SK-N-SH (cell line): ENCODE data around the gene MMP28. TPM values are rescaled to one million over a fixed set of nuclear protein-coding genes. Genes with fewer than 3 reads are reported as not detected.
A peak's percentile ranks its signal among the peaks of the same experiment; 100 is the strongest.

Experiments used
- CTCF ChIA-PET: fragments of 300-600, 350-600 bp; formaldehyde crosslinking; extraction: SDS; loops from one replicate; lab custom pipeline; 2021; lab: Yijun Ruan, JAX
- POLR2A ChIA-PET: fragments of 350-600 bp; sonication (Branson Sonifier 250); formaldehyde crosslinking; extraction: SDS; loops from one replicate; lab custom pipeline; 2020; ENCODE audit warnings: antibody characterized with exemption, inconsistent platforms; lab: Yijun Ruan, JAX
- DNase-seq: peaks from one replicate; pipeline ENCODE4 v3.0.0; 2012
- H2AFZ ChIP-seq: fragments of 200-600 bp; sonication (generic); 2 replicates; pipeline ENCODE4 v1.8.1; 2016; ENCODE audit warnings: antibody characterized with exemption, mild to moderate bottlenecking, low read depth
- H3F3A ChIP-seq: fragments of 200-600 bp; sonication (generic); replicated peaks from 2 replicates; pipeline ENCODE3; 2016; ENCODE audit warnings: antibody characterized with exemption, mild to moderate bottlenecking; ENCODE audit not compliant: insufficient read depth
- H3K27ac ChIP-seq, 2 experiments: fragments of 200-500 bp in 1 of 2; fragments of 200-600 bp in 1 of 2; sonication (Bioruptor generic) in 1 of 2; sonication (generic), shearing (Covaris generic) in 1 of 2; 2 replicates each; pipeline versions ENCODE4 v1.5.1 to v1.6.1; 2014 to 2016; ENCODE audit warnings: low read depth in 2 of 2, inconsistent platforms in 1 of 2, low read length in 1 of 2, mild to moderate bottlenecking in 1 of 2, mixed read lengths in 1 of 2
- H3K27me3 ChIP-seq: fragments of 200-600 bp; sonication (generic), shearing (Covaris generic); 2 replicates; pipeline ENCODE4 v1.6.1; 2016; ENCODE audit warnings: mixed run types; ENCODE audit not compliant: insufficient read depth
- H3K36me3 ChIP-seq, 2 experiments: fragments of 200-500 bp in 1 of 2; fragments of 200-600 bp in 1 of 2; sonication (Bioruptor generic) in 1 of 2; sonication (generic) in 1 of 2; replicated peaks in 1 of 2; 2 replicates each; pipeline versions ENCODE3 to v1.5.1; 2014 to 2016; ENCODE audit warnings: low read length in 1 of 2, mild to moderate bottlenecking in 1 of 2; ENCODE audit not compliant: insufficient read depth in 2 of 2, control insufficient read depth in 1 of 2
- H3K4me1 ChIP-seq, 2 experiments: fragments of 200-500 bp in 1 of 2; fragments of 200-600 bp in 1 of 2; sonication (Bioruptor generic) in 1 of 2; sonication (generic), shearing (Covaris generic) in 1 of 2; 2 replicates each; pipeline versions ENCODE4 v1.5.1 to v1.6.1; 2014 to 2016; ENCODE audit warnings: low read depth in 1 of 2, low read length in 1 of 2, mixed run types in 1 of 2; ENCODE audit not compliant: insufficient read depth in 2 of 2, control insufficient read depth in 1 of 2
- H3K4me2 ChIP-seq: fragments of 200-600 bp; sonication (generic), shearing (Covaris generic); 2 replicates; pipeline ENCODE4 v1.6.1; 2017; ENCODE audit warnings: mixed run types
- H3K4me3 ChIP-seq, 2 experiments: fragments of 200-500 bp in 1 of 2; fragments of 200-600 bp in 1 of 2; sonication (Bioruptor generic) in 1 of 2; sonication (generic), shearing (Covaris generic) in 1 of 2; 2 replicates each; pipeline versions ENCODE4 v1.5.1 to v1.8.1; 2014 to 2016; ENCODE audit warnings: low read depth in 2 of 2, inconsistent platforms in 1 of 2, low read length in 1 of 2, mild to moderate bottlenecking in 1 of 2, mixed read lengths in 1 of 2, moderate library complexity in 1 of 2
- H3K79me2 ChIP-seq: fragments of 200-600 bp; sonication (generic); 2 replicates; pipeline ENCODE4 v1.8.1; 2017; ENCODE audit warnings: mild to moderate bottlenecking; ENCODE audit not compliant: insufficient read depth
- H3K9ac ChIP-seq: fragments of 200-600 bp; sonication (generic); 2 replicates; pipeline ENCODE4 v1.6.1; 2017; ENCODE audit warnings: mixed run types
- H3K9me2 ChIP-seq: fragments of 200-600 bp; sonication (generic); 2 replicates; pipeline ENCODE4 v1.6.1; 2017; ENCODE audit warnings: mixed run types
- H3K9me3 ChIP-seq: fragments of 200-600 bp; sonication (generic); 2 replicates; pipeline ENCODE4 v1.6.1; 2017; ENCODE audit warnings: mixed run types, mild to moderate bottlenecking, moderate library complexity
- H4K20me1 ChIP-seq: fragments of 200-600 bp; sonication (generic); 2 replicates; pipeline ENCODE4 v1.6.1; 2017; ENCODE audit warnings: mild to moderate bottlenecking, mixed run types; ENCODE audit not compliant: insufficient read depth
- EP300 ChIP-seq, 2 experiments: IDR thresholded peaks; 2 replicates each; pipeline versions ENCODE4 v1.4.0 to v1.6.1; 2012; ENCODE audit warnings: borderline replicate concordance in 1 of 2, low read depth in 1 of 2, low read length in 1 of 2
- FOSL2 ChIP-seq: IDR thresholded peaks from 2 replicates; pipeline ENCODE4 v1.4.0; 2012; ENCODE audit warnings: low read depth, mild to moderate bottlenecking, moderate library complexity, borderline replicate concordance
- FOXM1 ChIP-seq: IDR thresholded peaks from 2 replicates; pipeline ENCODE4 v1.4.0; 2012; ENCODE audit warnings: low read depth, mild to moderate bottlenecking
- MAX ChIP-seq: IDR thresholded peaks from 2 replicates; pipeline ENCODE4 v1.4.0; 2012; ENCODE audit warnings: low read depth
- MEF2A ChIP-seq: IDR thresholded peaks from 2 replicates; pipeline ENCODE4 v1.4.0; 2012; ENCODE audit warnings: low read depth, borderline replicate concordance
- PBX3 ChIP-seq: IDR thresholded peaks from 2 replicates; pipeline ENCODE4; 2012
- RAD21 ChIP-seq: IDR thresholded peaks from 2 replicates; pipeline ENCODE4 v1.6.1; 2012; ENCODE audit warnings: mild to moderate bottlenecking, low read length
- RFX5 ChIP-seq: IDR thresholded peaks from 2 replicates; pipeline ENCODE4 v1.6.1; 2012; ENCODE audit warnings: mild to moderate bottlenecking, improper control_type of control experiment, low read length
- RXRA ChIP-seq: IDR thresholded peaks from 2 replicates; pipeline ENCODE4 v1.4.0; 2012; ENCODE audit warnings: low read depth, mild to moderate bottlenecking, borderline replicate concordance
- SIN3A ChIP-seq: IDR thresholded peaks from 2 replicates; pipeline ENCODE4 v1.6.1; 2012; ENCODE audit warnings: low read depth, mild to moderate bottlenecking, low read length, moderate library complexity, borderline replicate concordance
- SMC3 ChIP-seq: IDR thresholded peaks from 2 replicates; pipeline ENCODE4 v1.6.1; 2012; ENCODE audit warnings: low read depth, low read length, improper control_type of control experiment
- TAF1 ChIP-seq: IDR thresholded peaks from 2 replicates; pipeline ENCODE4 v1.6.1; 2012; ENCODE audit warnings: low read depth, mild to moderate bottlenecking, low read length, moderate library complexity, borderline replicate concordance
- WGBS: methylation state at CpG from one replicate; pipeline ENCODE4 v1.1.6; 2017; ENCODE audit warnings: low lambda C conversion rate; 5-methylcytosine and 5-hydroxymethylcytosine counted together
- polyA plus RNA-seq, 3 experiments: library from polyadenylated mRNA; depleted of rRNA; stranded (reverse); fragments of >200 nt; gene quantifications; 2 replicates each; pipeline ENCODE4 v1.2.3, GENCODE V29; 2012
- TF ChIP-seq, protein P1 (sequence below): IDR thresholded peaks from 2 replicates; pipeline ENCODE4 v1.4.0; 2012; ENCODE audit warnings: low read depth, borderline replicate concordance
- TF ChIP-seq, protein P2 (sequence below): fragments of 150-350 bp; IDR thresholded peaks from 2 replicates; pipeline ENCODE4 v1.6.1; 2016; ENCODE audit warnings: mild to moderate bottlenecking, low read depth, low read length

The MMP28 gene
- polyA plus RNA-seq, 1 of the 3 experiments (the other 2 are of a cell fraction), result 0.33 TPM

DNA sequence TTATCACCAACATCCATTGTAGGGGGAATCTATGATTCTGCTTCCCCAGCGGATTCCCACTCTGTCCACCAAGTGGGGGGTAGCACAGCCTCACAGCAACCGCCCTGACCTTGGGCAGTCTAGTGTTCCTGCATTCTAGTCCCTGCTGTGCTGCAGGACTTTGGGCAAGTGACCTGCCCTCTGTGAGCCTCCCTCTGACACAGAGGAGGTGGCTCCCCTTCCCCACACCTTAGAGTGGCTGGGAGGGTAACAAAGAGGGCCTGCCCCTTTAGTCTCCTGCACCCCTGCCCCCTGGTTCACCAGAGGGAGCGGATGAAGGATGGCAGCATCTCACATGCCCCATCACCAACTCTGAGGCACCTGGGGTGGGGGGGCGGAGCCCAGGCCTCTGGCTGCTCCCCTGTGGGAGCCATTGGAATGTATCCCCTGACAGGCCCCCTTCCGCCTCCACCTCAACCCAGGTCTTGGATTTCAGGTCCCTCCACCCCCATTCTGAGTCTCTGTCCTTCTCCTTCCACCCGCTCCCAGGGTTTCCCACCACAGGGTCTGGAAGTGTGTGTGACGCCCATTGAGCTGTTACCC is 52.5 kb downstream of the MMP28 start:
- Histone ChIP-seq H3K4me3 (no peak overlapping the region), H3K9me3 (no peaks in the 10 kb centered on the region), H2AFZ (no peak overlapping the region), H3K27me3 (no peaks in the 10 kb centered on the region; the same call in 1 of the 2 replicates), H3K79me2 (no peaks in the 10 kb centered on the region), H3K36me3 (no peaks in the 10 kb centered on the region), H4K20me1 (no peaks in the 10 kb centered on the region), H3F3A (no peaks in the 10 kb centered on the region), H3K27ac (no peak overlapping the region), H3K4me2 (no peak overlapping the region), H3K9me2 (no peaks in the 10 kb centered on the region), H3K4me1 (peaks cover 0 to 5% of the 10 kb centered on the region in 2 experiments; a peak in 1 of 4 replicates), H3K9ac (no peak overlapping the region)
- CTCF ChIA-PET, result interaction anchor here (1.5 to 9.3 kb wide), 4 partner anchors 21 to 430 kb away, joined by 4 to 275 read pairs (median 12); no protein-coding TSS in a partner anchor
- peak; percentile 32 for DNase-seq
- TF ChIP-seq, protein P1, sequence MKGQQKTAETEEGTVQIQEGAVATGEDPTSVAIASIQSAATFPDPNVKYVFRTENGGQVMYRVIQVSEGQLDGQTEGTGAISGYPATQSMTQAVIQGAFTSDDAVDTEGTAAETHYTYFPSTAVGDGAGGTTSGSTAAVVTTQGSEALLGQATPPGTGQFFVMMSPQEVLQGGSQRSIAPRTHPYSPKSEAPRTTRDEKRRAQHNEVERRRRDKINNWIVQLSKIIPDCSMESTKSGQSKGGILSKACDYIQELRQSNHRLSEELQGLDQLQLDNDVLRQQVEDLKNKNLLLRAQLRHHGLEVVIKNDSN, result no peak
- no peak for TF ChIP-seq FOXM1
- TF ChIP-seq PBX3, result no peak
- TF ChIP-seq SIN3A, result no peak
- no peak for TF ChIP-seq RFX5
- WGBS, result 63% methylated on average over 6 of the region's 7 CpGs
- POLR2A ChIA-PET, result no interaction called here

- Histone ChIP-seq H3K4me1 (no peaks in the 10 kb centered on the region; a peak in 1 of 4 replicates), H3K27ac (no peak overlapping the region), H3K36me3 (no peaks in the 10 kb centered on the region), H3K9ac (no peak overlapping the region), H3K27me3 (no peaks in the 10 kb centered on the region; the same call in 1 of the 2 replicates), H3K9me3 (no peaks in the 10 kb centered on the region), H4K20me1 (no peaks in the 10 kb centered on the region), H2AFZ (no peak overlapping the region), H3F3A (no peaks in the 10 kb centered on the region), H3K79me2 (no peaks in the 10 kb centered on the region), H3K4me2 (no peak overlapping the region), H3K4me3 (no peak overlapping the region), H3K9me2 (no peaks in the 10 kb centered on the region)
- TF ChIP-seq, protein P2, sequence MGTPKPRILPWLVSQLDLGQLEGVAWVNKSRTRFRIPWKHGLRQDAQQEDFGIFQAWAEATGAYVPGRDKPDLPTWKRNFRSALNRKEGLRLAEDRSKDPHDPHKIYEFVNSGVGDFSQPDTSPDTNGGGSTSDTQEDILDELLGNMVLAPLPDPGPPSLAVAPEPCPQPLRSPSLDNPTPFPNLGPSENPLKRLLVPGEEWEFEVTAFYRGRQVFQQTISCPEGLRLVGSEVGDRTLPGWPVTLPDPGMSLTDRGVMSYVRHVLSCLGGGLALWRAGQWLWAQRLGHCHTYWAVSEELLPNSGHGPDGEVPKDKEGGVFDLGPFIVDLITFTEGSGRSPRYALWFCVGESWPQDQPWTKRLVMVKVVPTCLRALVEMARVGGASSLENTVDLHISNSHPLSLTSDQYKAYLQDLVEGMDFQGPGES, result no peak
- no peak for TF ChIP-seq EP300 (IDR thresholded peaks at IDR 0.05; ENCODE audit: borderline replicate concordance in 1 of 2, low read depth in 1 of 2, low read length in 1 of 2)
- TF ChIP-seq RXRA, result no peak
- no peak for TF ChIP-seq RAD21
- TF ChIP-seq SMC3, result no peak
- TF ChIP-seq, protein P1, result no peak
- TF ChIP-seq SIN3A, result no peak
- no peak for TF ChIP-seq TAF1
- no peak for TF ChIP-seq PBX3
- no peak for TF ChIP-seq MEF2A
- no peak for TF ChIP-seq FOSL2
- no peak for TF ChIP-seq MAX
- CTCF ChIA-PET, result interaction anchor here (9.3 kb wide), 1 partner anchor 130 kb away, joined by 275 read pairs; no protein-coding TSS in a partner anchor
- DNase-seq, result no peak
- POLR2A ChIA-PET, result no interaction called here
- 66% methylated on average over 7 of the region's 7 CpGs for WGBS
Measured at GRCh38 chr17:35742496-35742895, 52.9 kb downstream of the MMP28 start.
